Activated effector memory CD4-positive, alpha-beta T cell treated with Interleukin-2 at 50 U/mL for 16 hours (primary cell): ENCODE data around the gene RASL11B.
"Not testable (repeated sequence)": the region's sequence is repeated elsewhere in the genome, so short reads cannot be mapped to it uniquely, and the experiment has no call there.

Source experiments
- DNase-seq: peaks from one replicate; pipeline ENCODE4 v3.0.0-alpha.2; 2020

Gene RASL11B, protein sequence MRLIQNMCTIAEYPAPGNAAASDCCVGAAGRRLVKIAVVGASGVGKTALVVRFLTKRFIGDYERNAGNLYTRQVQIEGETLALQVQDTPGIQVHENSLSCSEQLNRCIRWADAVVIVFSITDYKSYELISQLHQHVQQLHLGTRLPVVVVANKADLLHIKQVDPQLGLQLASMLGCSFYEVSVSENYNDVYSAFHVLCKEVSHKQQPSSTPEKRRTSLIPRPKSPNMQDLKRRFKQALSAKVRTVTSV

DNA sequence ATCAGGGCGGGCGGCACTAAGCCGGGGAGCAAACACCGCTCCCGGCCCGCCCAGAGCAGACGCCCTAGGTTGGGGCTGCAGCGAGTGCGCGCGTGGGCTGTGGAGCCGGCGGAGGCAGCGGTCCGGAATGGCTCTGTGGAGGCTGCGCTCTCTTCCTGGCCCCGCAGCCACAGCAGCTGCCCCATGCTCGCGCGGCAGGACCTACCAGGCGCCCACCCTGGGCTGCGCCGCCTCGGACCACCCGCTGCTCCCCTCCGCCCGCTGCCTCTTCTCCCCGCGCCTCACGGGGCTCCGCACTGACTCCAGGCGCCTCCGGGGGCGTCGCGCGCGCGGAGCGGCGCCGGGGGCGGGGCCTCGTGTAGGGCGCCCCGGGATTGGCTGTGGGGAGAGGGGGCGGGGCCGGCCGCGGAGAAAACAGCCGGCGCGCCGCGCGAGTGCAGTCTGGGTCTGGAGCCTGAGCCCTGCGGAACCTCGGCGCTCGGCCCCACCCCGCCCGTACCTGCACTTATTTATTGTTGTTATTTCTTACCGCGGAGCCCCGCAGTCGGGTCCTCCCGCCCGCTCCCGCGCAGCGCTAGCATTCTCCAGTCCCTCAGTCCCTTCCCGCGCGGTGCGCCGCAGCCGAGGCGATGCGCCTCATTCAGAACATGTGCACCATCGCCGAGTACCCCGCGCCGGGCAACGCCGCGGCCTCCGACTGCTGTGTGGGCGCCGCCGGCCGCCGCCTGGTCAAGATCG lies at the start of gene RASL11B:
TSS of gene RASL11B (plus strand) at position 439 of the 738 bp plus-strand sequence. CDS start at position 630, 191 bp downstream.
- DNase-seq, result peak; percentile 82

DNA sequence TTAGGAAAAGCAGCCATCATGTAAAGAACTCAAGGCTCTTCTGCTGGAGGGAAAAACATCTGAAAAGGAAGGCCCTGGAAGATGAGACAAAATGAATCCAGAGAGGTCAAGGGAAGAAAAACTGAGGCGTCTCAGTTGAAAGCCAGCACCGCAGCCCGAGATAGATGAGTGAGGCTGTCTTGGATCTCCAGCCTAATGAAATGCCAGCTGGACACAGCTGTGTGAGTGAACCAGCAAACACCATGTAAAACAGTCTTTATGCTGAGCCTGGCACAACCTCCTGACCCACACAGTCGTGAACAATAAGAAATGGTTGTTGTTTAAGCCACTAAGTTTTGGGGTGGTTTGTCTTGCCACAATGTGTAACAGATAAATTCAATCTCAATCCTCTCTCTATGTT lies 48.6 kb upstream of the RASL11B start:
- no peak for DNase-seq

DNA sequence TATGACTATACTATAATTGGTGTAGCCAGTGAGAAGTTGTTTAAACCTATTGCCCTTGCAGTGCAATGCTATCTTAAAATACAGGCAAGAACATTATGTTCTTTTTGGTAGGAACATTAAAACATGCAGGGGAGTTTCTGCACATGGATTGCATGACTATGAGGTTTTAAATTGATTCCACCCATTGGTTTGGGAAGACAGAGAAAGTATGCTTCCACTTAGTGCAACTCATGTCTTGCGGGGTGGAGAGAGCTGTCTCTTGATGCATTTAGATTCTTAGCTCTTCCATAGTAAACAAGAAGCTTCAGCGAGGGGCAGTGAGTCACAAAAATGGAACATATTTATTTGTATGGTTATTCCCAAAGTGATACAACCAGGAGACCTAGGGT lies 39.5 kb upstream of the RASL11B start:
- DNase-seq, result no peak

DNA sequence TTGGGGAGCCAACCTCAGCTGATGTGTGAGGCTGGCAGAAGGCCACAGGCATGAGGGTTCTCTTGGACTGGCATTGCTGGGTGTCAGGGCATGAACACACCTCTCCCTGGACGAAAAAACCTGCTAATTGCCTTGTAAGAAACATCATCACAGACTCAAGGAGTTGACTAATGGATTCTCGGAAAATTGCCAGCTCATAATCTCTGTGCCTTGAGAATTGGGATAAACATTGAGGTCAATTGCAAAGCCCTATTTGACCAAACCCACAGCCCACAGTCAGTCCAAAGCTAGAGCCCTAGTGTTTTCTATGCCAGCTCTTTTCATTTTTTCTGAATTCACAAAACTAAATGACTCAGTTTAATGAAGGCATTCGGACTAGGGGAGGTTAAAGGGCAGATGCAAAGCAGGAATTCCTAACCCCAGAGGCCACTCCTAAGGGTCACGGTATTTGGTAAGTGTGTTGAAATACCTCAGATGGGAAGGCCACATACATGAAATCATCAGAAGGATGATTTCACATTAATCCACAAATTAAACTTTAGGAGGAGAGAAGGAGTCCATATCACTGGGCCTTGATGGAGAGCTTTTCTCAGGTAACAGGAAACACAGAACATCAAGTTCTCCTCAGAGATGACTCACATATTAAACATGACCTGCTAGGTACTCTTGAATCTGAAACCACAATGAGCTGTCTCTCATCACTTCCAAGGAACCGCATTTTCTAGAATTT lies 39.0 kb upstream of the RASL11B start:
- no peak for DNase-seq

DNA sequence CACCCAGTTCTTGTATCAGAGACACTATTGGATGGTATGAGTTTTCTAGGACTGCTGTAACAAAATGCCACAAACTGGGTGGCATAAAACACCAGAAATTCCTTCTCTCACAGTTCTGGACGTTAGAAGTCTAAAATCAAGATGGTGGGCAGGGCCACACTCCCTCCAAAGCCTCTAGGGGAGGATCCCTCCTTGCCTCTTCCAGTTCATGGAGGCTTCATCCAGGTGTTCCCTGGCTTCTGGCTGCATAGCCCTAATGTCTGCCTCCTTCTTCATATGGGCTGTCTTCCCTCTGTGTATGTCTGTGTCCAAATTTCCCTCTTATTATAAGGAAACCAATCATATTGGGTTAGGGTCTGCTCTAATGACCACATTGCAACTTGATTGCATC lies 38.4 kb upstream of the RASL11B start:
- DNase-seq, result no peak

DNA sequence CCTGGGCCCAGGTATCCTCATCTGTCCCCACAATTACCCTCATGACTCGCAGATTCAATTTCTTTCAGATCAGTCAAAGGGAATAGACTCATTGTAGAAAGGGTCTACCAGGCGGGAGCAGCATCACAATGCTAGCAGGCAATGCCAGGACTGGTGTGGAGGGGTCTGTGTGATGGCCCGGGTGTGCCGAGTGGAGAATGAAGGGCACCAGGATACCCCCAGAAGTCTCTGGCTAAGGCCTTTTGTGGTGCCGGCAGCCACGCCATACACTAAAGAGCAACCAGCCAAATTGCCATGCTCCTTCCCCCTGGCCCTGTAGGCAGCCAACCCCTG lies 37.9 kb upstream of the RASL11B start:
- DNase-seq, result no peak

DNA sequence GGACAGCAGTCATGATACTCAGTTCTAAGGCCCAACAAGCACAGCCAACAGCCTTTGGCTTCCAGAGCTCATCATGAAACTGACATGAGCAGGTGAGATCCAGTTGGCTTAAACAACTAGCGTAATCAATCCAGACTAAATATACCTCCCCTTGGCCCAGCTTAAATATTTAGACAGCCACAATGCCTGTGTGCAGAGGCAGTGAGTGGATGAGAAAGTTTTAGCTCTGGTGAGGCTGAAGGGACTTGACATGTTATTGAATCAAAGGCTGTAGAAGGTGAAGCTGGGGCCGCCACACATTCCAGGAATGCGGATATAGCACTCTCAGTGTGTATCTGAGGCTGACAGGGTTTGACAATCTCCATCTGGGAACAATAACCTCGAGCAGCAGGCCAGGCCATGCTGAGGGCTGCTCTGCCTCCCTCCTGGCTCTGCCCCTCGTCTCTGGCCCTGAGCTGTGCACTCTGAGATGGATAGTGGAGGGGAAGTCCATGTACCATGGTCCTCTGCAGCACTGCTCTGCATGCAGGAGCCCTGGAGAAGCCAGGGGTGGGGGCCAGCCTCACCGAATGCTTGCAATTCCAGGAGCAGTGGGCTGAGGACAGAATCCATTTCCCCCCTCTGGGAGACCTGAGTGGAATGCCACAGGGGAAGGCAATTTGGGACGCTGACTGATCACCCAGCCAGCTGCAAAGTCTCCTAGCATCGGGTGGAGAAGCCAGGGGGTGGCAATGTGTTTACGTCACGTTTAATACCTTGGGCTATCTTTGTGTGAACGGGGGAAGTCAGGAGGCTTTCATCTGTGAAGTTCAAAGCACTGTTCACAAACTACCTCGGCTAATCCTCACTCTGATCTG lies 37.3 kb upstream of the RASL11B start:
- no peak for DNase-seq

DNA sequence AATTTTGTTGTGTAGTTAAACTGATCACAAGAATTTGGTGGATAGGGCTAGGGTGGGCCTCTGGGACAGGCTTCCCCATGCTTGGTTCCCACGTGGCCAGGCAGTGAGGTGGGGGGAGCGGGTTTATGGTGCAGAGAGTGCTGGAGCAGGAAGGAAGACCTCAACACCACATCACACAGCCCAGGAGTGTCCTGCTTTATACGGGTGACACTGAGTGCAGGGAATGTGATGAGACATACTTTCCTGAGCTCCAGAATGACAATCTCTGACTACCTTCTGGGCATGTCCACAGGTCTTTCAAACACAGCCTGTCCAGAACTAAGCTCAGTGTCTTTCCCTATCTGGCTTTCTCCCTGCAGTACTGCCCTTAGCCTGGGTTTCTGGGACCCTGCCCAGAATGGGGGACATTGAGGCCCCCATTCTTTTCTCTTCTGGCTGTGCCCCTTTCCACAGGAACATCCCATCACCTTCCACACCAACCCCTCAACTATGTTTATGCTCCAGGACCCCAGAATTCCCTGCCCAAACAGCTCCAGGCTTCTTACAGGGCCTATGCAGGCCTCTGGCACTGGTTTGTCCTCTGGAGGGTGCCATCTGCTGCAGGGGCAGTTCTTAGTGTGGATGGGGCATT lies 36.5 kb upstream of the RASL11B start:
- DNase-seq, result no peak

DNA sequence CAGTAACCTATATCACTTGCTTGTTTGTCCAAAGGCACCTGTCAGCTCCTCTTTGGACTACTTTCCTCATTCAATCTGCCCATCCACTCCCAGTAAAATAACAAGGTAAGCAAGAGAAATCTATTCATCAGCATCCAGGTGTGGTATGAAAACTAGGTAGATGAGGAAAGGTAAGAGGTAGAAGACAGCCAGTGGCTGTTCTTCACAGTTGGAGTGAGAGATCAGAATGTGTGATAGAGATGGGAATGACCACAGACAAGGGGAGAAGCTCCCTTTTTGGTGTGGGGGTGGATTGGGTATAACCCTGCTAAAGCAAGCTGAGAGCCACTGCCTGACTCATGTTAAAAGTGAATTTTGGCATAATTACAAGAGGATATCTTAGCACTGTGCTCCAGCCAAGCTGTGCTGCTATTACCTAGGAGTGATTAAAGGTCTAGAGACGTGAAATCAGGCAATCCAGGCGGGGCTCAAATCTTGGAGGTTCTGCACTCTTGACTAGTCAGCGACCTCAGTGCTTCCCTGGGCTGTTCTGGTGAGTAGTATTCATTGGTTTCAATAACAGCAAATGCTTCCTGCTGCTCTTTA lies 28.1 kb upstream of the RASL11B start:
- no peak for DNase-seq

DNA sequence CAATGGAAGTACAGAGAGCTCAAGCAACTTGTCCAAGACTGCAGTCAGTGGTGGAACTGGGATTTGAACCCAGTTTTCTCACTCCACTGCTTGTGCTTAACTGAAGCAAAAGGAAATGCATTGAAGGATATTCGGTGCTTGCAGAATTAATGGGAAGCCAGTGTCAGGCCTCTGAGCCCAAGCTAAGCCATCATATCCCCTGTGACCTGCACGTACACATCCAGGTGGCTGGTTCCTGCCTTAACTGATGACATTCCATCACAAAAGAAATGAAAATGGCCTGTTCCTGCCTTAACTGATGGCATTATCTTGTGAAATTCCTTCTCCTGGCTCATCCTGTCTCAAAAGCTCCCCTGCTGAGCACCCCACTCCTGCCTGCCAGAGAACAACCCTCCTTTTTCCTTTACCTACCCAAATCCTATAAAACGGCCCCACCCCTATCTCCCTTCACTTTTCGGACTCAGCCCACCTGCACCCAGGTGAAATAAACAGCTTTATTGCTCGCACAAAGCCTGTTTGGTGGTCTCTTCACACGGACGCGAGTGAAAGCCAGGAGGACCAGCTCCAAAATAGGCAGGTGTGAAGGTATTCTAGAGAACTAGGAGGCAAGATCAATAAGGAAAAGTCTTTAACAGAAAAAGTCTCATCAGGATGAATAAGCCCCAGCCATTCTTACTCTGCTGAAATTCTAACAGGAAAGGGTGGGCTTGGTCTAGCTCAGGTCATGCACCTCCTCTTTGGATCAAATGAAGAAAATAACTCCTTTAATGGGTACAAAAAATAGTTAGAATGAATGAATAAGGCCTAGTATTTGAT lies 27.3 kb upstream of the RASL11B start:
- DNase-seq, result not testable (repeated sequence)

DNA sequence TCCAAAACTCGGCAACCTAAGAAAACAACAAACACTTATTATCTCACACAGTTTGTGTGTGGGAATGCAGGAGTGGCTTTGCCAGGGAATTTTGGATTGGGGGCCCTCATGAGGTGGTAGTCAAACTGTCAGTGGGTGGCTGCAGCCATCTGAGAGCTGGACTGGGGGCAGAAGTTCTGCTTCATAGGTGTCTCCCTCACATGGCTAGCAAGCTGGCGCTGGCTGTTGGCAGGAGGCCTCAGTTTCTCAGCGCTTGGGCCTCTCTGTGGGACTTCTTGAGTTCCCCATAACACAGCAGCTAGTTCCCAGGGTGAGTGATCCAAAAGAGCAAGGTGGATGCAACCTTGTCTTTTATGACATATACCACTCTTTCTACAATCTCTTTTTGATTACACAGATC lies 26.0 kb upstream of the RASL11B start:
- no peak for DNase-seq

DNA sequence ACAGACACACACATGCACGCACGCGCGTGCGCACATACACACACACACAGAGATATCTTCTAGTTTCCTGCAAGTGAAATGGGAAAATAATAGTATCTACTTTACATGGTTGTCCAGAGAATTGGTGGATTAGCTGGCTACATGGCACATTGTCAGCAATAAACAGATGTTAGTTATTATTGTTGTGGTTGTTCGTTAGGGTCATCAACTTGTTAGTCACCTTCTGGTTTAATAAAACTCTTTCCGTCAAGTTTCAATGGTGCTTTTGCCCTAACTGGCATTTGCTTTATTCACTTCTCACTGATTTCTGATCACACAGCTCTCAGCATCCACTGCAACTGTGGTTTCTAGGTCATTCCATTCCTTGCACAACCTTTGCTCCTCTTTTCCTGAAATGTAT lies 25.4 kb upstream of the RASL11B start:
- DNase-seq, result no peak

DNA sequence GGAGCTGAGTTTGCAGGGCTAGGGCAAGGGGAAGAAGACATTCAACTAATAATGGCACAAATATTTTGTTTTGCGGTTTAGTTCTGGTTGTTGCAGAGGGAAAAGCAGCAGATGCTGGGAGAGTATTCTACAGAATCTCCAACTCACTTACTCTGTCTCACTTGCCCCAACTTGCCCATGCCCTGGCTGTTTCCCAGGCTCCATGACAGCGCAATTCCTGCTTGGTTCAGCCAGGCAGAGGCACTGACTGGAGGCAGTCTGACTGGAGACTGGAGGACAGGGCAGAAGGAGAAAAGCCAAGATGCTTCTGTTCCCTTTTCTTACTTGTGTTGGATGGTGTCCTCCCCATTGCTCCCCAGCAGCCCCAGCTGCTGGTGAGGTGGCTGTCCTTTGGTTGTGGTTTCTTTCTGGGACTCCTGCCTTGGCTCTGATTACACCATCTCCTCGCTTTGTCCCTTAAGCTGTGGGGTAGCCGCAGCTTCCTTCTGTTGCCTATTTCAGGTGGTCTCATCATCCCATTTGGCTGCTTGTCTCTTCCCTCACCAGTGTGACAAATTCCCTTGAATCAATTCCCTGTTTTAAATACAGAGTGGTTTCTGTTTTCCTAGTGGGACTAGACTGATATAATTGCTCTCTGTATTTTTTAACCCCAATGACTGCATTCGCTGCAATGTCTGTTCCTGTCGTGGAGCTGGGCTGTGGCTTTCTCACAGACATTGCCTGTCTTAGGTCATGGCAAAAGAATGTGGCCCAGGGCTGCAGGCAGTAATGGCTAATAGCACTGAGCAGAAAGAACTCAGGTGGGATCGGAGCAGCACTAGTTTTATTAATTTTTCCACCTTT lies 24.2 kb upstream of the RASL11B start:
- no peak for DNase-seq

DNA sequence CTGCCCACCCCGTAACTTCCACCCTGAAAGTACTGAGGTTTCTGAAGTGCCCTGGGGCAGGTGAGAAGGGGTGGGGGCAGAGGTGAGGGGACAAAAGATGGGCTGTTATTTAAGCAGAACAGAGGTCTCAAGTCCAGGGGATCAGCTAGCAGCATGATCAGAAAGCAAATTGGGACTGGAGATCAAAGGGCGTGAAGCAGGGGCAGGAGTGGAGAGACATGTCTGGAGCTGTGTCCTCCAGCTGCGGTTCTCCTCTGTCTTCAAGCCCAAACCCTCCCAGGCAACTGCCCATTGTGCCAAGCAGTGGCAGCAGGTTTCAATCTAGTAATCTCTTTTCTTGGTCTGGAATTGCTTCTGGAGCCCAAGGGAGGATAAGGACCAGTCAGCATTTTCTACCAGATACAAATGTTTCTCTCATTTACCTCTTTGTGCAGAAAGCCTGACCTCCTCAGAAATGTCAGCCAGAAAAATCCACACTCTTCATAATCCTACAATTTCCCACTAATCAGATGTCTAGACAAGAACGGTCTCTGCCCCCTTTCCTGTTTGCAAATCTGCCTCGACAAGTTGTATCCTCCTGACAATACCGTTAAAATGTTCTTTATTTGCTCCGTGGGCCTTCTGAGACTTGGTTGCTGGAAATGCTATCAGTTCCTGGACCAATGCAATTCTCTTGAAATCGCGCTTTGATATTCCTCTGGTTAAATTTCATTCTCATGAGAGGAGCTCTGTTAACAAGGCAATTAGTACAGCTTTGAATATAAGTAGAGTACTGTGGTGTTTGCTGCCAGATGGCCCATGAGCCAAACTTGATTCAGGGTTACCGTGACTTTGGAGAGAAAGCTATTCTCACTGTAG lies 23.2 kb upstream of the RASL11B start:
- no peak for DNase-seq

DNA sequence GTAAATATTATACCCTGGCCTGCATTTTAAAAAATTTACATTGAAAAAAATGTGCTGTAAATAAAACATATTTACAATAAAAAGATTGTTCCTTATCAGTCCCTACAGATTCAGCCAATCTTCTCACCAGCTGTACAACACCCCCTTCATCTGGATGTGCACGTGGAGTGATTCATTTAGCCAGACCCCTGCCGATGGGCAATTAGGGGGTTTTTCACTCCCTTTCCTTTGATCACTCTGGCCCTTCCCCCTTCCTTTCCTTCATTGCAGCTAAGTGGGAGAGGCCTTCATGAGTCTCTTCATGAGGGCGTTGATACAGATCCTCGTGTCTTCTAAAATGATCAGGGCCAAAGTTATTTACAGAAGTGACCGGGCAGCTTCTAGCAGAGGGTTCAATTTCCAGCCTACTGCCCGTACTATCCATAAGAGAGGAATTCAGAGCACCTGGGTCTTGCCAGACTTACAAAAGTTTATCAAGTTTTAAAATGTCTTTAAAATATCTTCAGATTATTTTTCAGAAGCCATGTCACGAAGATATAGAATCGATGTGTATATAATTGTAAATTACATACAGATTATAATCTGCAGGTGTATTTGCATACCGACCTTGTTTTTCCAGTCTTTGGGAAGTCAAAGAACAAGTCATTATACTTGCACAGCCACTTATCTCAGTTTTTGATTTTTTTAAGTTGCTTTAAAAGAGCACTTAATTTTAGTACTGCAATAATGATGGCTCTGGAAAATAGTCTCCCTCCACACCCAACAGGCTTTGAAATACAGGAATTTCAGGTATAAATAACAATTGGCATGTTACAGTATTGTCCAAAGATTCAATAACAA lies 21.4 kb upstream of the RASL11B start:
- DNase-seq, result no peak

DNA sequence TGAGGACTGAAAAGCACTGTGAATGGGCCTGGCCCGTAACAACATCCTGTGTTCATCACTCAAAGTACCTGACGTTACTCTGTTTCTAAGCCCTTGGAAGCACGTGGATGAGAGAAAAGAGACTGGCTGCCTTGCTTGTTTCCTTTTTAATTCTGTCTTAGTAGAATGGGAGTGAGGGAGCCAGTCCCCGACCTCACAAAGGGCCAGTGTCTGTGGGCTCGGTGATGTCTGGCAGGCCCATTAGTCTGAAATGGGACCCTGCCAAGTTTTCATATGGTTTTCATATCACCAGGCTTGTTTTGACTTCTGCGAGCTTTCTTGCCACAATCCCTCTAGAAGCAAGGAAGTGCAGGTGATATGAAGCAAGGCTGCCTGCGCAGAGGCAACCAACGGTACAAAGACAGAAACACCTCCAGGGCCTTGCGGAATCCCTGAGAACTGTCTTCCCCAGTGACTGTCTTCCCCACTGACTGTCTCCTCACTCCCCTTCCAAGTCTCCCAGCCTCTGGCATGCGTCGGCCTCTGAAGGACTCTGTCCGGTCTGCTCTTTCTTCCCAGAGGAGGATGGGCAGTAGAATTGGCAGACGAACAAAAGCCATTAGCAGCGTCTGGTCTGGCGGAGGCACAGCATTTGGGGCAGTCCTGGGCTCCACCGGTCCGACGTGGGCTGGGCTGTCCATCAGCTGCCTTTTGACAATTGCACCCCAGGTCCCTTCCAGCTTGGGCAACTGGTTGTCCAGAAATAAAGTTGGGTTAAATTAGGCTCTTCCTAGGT lies 20.2 kb upstream of the RASL11B start:
- DNase-seq, result no peak

DNA sequence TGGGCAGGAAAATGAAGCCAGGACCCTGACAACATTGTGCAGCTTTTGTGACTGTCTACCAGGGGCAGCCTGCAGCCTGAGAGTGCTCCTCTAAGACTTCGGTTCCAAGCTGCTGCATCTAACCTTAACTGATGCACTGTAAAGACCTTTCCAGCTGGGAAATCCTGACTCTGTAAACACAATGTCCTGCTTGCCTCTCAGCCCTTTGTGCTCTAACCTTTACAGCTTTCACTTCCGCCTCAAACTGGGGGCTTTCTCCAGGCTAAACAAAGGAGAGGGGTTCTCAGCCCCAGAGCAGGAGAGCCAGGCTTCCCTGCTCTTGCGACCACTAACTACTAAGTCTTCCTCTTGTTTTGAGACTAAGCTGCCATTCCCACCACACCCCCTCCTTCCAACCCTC lies 19.3 kb upstream of the RASL11B start:
- no peak for DNase-seq

DNA sequence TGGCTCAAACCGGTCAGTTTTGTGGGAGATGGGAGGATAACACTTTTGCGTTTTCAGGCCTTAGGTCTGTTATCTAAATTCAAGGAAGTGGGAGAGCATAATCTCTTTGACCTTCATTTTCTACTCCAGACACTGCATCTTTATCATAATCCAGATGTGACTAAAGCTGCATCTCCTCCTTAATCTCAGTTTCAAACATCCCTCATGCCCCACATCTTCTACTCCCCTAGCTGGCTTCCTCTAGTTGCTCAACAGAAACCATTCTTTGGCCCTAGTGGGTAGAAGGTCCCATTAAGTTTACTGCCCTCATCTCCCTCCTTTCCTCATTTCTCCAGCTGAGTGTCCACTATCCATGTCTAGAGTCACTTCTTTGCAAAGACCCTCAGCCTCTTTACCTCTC lies 18.8 kb upstream of the RASL11B start:
- no peak for DNase-seq
